Fibroblast of lung (primary cell): ENCODE data around the gene HTR3B.

Experiments used
- EZH2 ChIP-seq: IDR thresholded peaks from 2 replicates; pipeline ENCODE4 v1.5.1; 2012; ENCODE audit warnings: low read length, control low read depth, mild to moderate bottlenecking; ENCODE audit errors: missing control alignments
- TF ChIP-seq, protein P1 (sequence below), 2 donors: IDR thresholded peaks in 1 of 2; conservative IDR thresholded peaks in 1 of 2; 1 replicate in 1 of 2; 2 replicates in 1 of 2; pipeline ENCODE4 v1.5.1; 2011 to 2012; ENCODE audit warnings: low read length in 2 of 2, control low read depth in 1 of 2, inconsistent platforms in 1 of 2, low read depth in 1 of 2, mild to moderate bottlenecking in 1 of 2

DNA sequence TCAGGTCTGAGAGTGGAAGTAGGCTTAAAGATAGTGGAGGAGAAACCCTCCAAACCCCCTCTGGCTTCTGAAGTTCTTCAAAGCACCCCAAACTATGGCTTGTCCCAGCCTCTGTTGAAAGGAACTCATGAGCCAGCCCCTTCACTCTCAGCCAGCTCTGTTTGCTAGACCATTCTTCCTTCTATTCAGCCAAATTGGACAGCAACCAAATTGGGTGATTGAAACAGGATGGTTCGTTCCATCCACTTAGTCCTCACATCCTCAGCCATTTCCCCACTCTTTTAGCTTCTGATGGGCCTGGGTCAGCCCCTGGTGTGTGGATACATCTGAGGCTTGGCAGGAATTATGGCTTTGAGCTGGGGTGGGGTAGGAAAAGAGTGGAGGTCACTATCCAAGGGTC lies 74.8 kb downstream of the HTR3B start:
- TF ChIP-seq, protein P1, sequence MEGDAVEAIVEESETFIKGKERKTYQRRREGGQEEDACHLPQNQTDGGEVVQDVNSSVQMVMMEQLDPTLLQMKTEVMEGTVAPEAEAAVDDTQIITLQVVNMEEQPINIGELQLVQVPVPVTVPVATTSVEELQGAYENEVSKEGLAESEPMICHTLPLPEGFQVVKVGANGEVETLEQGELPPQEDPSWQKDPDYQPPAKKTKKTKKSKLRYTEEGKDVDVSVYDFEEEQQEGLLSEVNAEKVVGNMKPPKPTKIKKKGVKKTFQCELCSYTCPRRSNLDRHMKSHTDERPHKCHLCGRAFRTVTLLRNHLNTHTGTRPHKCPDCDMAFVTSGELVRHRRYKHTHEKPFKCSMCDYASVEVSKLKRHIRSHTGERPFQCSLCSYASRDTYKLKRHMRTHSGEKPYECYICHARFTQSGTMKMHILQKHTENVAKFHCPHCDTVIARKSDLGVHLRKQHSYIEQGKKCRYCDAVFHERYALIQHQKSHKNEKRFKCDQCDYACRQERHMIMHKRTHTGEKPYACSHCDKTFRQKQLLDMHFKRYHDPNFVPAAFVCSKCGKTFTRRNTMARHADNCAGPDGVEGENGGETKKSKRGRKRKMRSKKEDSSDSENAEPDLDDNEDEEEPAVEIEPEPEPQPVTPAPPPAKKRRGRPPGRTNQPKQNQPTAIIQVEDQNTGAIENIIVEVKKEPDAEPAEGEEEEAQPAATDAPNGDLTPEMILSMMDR (conservative IDR thresholded peaks at IDR 0.05 in 1 of 2, IDR thresholded peaks at IDR 0.05 in 1 of 2; ENCODE audit: low read depth in 1 of 2, low read length in 2 of 2), result no peak
- TF ChIP-seq EZH2, result no peak
